Measurements from ENCODE around the gene KDM3B. TPM values are rescaled to one million over a fixed set of nuclear protein-coding genes. Genes with fewer than 3 reads are reported as not detected.

KDM3B gene
- total RNA-seq, 2 donors from 2014 or later: 98.2 to 104 TPM

- Mint-ChIP-seq H3K4me3 (no peak overlapping the region), H3K27ac (no peak overlapping the region), H3K4me1 (peaks cover 23% of the 10 kb centered on the region), H3K9me3 (peaks cover 10% of the 10 kb centered on the region), H3K36me3 (ENCODE audit: low read depth) (peaks cover 43% of the 10 kb centered on the region), H3K27me3 (ENCODE audit: insufficient read depth) (no peaks in the 10 kb centered on the region)
- no peak for DNase-seq
- H3K4me3 ChIP-seq (ENCODE audit: low read length): no peak overlapping the region
- H3K27ac ChIP-seq (ENCODE audit: low read depth, low read length): no peak overlapping the region
- H3K4me1 ChIP-seq (ENCODE audit: control insufficient read depth, insufficient read depth, low read length): no peaks in the 10 kb centered on the region
- peaks cover 33% of the 10 kb centered on the region for H3K36me3 ChIP-seq (ENCODE audit: control insufficient read depth, insufficient read depth, low read length)
- TF ChIP-seq CTCF (conservative IDR thresholded peaks at IDR 0.05): no peak
- peaks cover 6% of the 10 kb centered on the region for H3K9me3 ChIP-seq (ENCODE audit: control insufficient read depth, low read length)
- no peaks in the 10 kb centered on the region for H3K27me3 ChIP-seq (ENCODE audit: control insufficient read depth, insufficient read depth, low read length, poor library complexity, severe bottlenecking)
- H3K9ac ChIP-seq (ENCODE audit: extremely low read depth, low read length, poor library complexity, severe bottlenecking): no peak overlapping the region
These were observed 968 bp upstream of the KDM3B start for GRCh38 chr5:138351517-138351916.

GRCh38 chr5:138352722-138353559 is 456 bp downstream of the KDM3B start:
- Mint-ChIP-seq H3K27ac (peak overlapping the region; percentile 92), H3K36me3 (ENCODE audit: low read depth) (peaks cover 29% of the 10 kb centered on the region), H3K4me1 (peaks cover 23% of the 10 kb centered on the region), H3K27me3 (ENCODE audit: insufficient read depth) (no peaks in the 10 kb centered on the region), H3K4me3 (peak overlapping the region; percentile 89), H3K9me3 (peaks cover 10% of the 10 kb centered on the region)
- Histone ChIP-seq H3K27me3 (ENCODE audit: control insufficient read depth, insufficient read depth, low read length, poor library complexity, severe bottlenecking) (no peaks in the 10 kb centered on the region), H3K9ac (ENCODE audit: extremely low read depth, low read length, poor library complexity, severe bottlenecking) (peak overlapping the region; percentile 90), H3K27ac (ENCODE audit: low read depth, low read length) (peak overlapping the region; percentile 79), H3K4me1 (ENCODE audit: control insufficient read depth, insufficient read depth, low read length) (no peaks in the 10 kb centered on the region), H3K4me3 (ENCODE audit: low read length) (peak overlapping the region; percentile 93), H3K9me3 (ENCODE audit: control insufficient read depth, low read length) (peaks cover 6% of the 10 kb centered on the region), H3K36me3 (ENCODE audit: control insufficient read depth, insufficient read depth, low read length) (peaks cover 24% of the 10 kb centered on the region)
- WGBS, 2 experiments (ENCODE audit: insufficient coverage in 1 of 2, insufficient read length in 1 of 2): 0% methylated on average over 7 to 88 of the region's 88 CpGs
- DNase-seq: peak; percentile 85
- TF ChIP-seq CTCF (conservative IDR thresholded peaks at IDR 0.05): peak; percentile 44

GRCh38 chr5:138353560-138354080 is 1.1 kb downstream of the KDM3B start:
- Mint-ChIP-seq H3K4me3 (peak overlapping the region; percentile 89), H3K4me1 (peaks cover 23% of the 10 kb centered on the region), H3K27ac (peak overlapping the region; percentile 92), H3K9me3 (peaks cover 10% of the 10 kb centered on the region), H3K36me3 (ENCODE audit: low read depth) (peaks cover 25% of the 10 kb centered on the region), H3K27me3 (ENCODE audit: insufficient read depth) (no peaks in the 10 kb centered on the region)
- 9 to 14% methylated on average over 8 to 11 of the region's 11 CpGs for WGBS, 2 experiments (ENCODE audit: insufficient coverage in 1 of 2, insufficient read length in 1 of 2)
- H3K36me3 ChIP-seq (ENCODE audit: control insufficient read depth, insufficient read depth, low read length): peaks cover 18% of the 10 kb centered on the region
- peak overlapping the region; percentile 90 for H3K9ac ChIP-seq (ENCODE audit: extremely low read depth, low read length, poor library complexity, severe bottlenecking)
- H3K4me3 ChIP-seq (ENCODE audit: low read length): peak overlapping the region; percentile 93
- H3K27ac ChIP-seq (ENCODE audit: low read depth, low read length): peak overlapping the region; percentile 79
- TF ChIP-seq CTCF (conservative IDR thresholded peaks at IDR 0.05): no peak
- H3K27me3 ChIP-seq (ENCODE audit: control insufficient read depth, insufficient read depth, low read length, poor library complexity, severe bottlenecking): no peaks in the 10 kb centered on the region
- DNase-seq: no peak
- H3K4me1 ChIP-seq (ENCODE audit: control insufficient read depth, insufficient read depth, low read length): no peaks in the 10 kb centered on the region
- peaks cover 6% of the 10 kb centered on the region for H3K9me3 ChIP-seq (ENCODE audit: control insufficient read depth, low read length)

Data from endodermal cell (in vitro differentiated cells).